Left renal cortex interstitium (tissue), 4 donors: ENCODE measurements around the gene TBC1D10B. TPM values are rescaled to one million over a fixed set of nuclear protein-coding genes. Genes with fewer than 3 reads are reported as not detected.
"Not testable (repeated sequence)": the region's sequence is repeated elsewhere in the genome, so short reads cannot be mapped to it uniquely, and the experiment has no call there.

Experiments
- DNase-seq, 4 donors: peaks; one replicate each; pipeline ENCODE4 v3.0.0-alpha.2; 2013; ENCODE audit warnings: low read depth in 4 of 4, low spot score in 2 of 4, missing footprints in 1 of 4
- polyA plus RNA-seq, 4 donors: library from polyadenylated mRNA; unstranded; fragments of 120-200 nt; gene quantifications; one replicate each; pipeline ENCODE4 v1.2.1, GENCODE V29; 2013; ENCODE audit not compliant: insufficient read length in 4 of 4

The TBC1D10B gene
- polyA plus RNA-seq, 4 donors, result 28.5 to 46.7 (median 39.8) TPM

DNA sequence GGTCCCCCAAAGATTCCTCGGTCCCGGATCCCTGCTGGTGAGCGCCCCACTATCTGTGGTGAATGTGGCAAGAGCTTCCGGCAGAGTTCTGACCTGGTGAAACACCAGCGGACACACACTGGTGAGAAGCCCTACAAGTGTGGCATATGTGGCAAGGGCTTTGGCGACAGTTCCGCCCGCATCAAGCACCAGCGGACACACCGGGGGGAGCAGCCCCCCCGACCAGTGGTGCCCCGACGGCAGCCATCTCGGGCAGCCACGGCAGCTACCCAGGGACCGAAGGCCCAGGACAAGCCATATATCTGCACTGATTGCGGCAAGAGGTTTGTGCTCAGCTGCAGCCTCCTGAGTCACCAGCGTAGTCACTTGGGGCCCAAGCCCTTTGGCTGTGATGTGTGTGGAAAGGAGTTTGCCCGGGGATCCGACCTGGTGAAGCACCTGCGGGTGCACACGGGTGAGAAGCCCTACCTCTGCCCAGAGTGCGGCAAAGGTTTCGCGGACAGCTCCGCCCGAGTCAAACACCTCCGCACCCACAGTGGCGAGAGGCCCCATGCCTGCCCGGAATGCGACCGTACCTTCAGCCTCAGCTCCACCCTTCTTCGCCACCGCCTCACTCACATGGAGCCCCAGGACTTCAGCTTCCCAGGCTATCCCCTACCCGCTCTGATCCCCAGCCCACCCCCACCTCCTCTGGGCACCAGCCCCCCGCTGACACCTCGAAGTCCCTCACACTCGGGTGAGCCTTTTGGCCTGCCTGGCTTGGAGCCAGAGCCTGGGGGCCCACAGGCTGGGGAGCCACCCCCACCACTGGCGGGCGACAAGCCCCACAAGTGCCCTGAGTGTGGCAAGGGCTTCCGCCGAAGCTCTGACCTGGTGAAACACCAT lies 27.7 kb upstream of the TBC1D10B start:
- DNase-seq, result no peak

DNA sequence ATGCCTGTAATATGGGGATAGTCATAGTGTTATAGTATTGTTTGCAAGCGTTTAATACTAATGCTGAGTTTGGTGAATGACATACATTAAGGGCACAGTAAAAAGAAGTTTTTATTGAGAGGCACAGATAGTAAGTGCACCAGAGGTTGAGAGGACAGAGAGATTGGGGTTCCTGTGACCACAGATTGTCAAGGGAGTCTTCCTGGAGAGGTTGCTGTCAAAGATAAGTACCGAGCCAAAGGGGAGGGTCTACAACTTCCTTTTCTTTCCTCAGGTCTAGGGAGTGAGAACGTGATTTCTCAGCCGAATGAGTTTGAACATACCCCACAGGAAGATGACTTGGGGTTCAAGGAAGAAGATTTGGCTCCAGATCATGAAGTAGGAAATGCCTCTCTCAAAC lies 26.8 kb upstream of the TBC1D10B start:
- no peak for DNase-seq

DNA sequence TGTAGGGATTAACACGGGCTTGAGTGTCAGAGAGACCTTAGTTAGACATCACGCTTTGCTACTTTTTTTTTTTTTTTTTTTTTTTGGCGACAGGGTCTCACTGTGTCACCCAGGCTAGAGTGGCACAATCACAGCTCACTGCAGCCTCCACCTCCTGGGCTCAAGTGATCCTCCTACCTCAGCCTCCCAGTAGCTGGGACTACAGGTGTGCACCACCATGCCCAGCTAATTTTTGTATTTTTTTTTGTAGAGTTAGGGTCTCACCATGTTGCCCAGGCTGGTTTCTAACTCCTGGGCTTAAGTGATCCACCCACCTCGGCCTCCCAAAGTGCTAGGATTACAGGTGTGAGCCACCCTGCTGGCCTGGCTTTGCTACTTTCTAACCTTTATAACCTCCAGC lies 26.3 kb upstream of the TBC1D10B start:
- not testable (repeated sequence) for DNase-seq

DNA sequence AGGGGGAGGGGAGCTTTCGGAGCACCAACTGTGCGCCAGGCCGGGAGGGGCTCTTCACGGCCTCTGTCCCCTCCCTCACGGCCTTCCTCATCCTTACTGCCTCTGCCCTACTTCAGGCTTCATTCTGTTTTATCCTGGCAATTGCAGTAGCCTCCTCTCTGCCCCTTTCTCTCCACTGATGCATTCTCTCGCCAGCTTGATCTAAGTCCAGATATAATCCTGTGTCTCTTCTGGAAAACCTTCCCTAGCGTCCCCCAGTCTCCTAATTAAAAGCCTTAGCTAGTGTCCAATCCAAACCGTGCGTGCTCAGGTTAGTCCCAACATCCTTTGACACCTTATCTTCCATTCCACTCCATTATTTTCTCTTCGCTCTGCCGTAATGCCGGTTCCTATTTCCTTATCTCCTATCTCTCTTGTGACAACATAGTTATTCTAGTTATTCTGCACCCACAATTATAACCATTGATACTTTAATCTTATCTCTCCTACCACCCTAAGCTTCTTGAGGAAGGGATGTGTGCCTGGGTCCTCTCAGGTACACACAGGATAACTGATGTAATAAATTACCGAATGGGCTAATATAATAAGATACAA lies 25.8 kb upstream of the TBC1D10B start:
- no peak for DNase-seq

DNA sequence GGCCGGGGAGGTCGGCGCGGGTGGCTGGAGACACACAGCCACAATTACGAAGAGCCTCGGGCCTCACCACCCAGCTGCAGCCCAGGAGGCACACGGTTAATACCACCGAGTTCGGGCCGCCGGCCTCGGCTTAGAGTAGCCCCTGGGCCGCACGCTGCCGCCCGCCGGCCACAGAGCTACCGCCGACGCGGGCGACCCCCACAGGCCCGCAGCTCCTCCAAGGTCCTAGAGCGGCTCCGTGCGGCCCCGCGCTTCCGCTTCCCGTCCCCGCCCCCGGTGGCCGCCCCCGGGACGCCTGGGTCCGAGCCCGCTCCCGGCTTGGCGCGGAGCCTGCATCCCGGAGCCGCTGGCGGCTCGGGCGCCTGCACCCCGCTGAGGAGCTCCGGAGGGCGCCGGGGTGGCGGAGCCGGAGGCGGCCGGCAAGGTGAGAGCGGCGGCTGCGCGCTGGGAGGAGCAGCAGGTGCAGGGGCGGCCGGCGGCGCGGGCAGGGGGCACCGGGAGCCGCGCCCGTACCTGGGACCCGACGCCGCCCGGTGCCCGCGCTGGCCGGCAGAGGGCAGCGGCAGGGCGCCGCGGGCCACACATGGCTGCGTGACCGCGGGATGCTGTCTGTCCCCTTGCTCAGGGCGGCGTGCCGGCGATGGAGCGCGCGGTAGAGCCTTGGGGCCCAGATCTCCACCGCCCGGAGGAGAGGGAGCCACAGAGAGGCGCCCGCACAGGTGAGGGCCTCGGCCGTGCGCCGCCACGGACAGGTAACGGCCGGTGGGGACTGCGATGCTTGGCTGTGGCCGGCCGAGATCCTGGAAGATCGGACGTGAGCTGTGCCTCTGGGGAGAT lies 25.1 kb upstream of the TBC1D10B start, which contains the start of gene ZNF48:
Gene ZNF48 (plus strand): TSS at position 266 of the 837 bp plus-strand sequence. CDS start 375 bp downstream, at position 641.
- DNase-seq, result peak; percentile 74 to 88 (median 80)

DNA sequence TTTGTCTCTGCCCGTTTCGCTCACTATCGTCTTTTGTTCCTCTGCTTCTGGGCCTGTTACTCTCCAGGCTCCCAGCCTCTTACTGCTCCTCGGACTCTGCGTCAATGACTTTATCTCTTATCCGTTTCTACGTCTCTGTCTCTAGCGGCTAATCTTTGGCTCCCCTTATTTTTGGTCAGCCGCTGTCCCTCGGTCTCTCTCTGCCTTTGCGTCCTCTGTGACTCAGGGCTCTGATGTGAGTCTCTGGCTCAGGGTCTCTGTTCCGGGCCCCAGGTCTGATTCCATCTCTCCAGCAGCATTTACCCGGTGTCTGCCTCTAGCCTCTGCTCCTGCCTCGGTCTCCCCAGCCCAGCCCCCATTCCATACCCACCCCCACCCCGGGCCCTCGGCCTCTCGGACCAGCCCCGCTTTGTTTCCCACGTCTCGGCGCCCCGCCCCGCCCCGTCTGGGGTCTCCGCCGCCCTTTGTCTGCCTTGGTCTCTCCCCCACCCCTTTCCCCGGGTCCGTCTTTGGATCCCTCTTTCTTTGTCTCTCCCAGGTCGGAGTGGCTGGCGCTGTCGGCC lies 24.4 kb upstream of the TBC1D10B start:
- no peak for DNase-seq

DNA sequence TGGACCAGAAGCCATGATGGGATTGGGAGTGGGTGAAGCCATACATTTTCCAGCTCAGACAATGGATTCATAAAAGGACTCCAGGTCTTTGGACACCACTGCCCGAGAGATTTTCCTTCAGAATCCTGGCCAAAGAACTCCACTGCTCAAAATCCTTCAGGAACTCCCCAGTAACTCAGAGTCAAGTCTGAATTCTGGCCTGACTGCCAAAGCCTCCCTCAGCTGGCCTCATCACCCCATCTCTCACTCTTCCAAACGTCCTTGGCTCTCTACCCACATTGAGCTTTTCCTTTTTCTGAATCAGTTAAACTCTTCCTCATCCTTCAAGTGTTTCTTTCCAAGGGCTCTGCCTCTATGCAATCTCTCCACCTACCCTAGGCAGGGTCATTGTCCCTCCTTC lies 13.2 kb upstream of the TBC1D10B start:
- no peak for DNase-seq

DNA sequence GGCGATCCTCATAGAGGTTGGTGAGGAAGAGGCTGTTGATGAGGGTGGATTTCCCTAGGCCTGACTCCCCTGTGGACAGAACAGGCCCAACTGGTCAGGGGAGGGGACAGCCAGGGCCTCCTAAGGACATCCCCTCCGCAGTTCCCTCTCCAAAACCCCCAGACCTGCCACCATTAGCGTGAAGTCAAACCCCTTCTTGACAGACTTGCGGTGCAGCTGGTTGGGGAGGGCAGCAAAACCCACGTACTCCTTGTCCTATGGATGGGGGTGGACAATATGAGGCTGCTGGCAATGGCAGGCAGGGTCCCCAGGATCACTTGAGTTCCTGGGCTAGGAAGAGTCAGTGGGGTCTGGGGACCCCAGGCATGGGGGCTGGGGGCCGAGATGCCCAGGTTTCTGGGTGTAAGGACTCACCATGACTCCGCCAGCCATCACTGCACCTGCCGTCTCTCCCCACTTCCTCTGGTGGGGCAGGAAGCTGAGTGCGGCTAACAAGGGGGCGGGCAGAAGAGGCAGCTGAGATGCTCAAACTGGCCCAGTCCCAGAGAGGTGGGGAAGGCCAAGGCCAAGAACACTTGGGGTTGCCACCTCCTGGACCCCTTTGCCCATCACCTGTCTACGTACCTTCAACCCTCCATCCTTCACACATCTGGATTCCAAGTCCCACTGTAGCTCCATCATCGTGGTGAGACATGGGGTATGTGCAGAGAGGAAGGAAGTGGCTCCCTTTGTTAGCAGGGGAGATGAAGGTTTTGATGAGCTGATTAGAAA lies 12.0 kb upstream of the TBC1D10B start, which contains the start of gene SEPTIN1:
Gene SEPTIN1 (minus strand): TSS at position 451 of the 771 bp plus-strand sequence. CDS start 19 bp downstream, at position 432.
- DNase-seq, result no peak

DNA sequence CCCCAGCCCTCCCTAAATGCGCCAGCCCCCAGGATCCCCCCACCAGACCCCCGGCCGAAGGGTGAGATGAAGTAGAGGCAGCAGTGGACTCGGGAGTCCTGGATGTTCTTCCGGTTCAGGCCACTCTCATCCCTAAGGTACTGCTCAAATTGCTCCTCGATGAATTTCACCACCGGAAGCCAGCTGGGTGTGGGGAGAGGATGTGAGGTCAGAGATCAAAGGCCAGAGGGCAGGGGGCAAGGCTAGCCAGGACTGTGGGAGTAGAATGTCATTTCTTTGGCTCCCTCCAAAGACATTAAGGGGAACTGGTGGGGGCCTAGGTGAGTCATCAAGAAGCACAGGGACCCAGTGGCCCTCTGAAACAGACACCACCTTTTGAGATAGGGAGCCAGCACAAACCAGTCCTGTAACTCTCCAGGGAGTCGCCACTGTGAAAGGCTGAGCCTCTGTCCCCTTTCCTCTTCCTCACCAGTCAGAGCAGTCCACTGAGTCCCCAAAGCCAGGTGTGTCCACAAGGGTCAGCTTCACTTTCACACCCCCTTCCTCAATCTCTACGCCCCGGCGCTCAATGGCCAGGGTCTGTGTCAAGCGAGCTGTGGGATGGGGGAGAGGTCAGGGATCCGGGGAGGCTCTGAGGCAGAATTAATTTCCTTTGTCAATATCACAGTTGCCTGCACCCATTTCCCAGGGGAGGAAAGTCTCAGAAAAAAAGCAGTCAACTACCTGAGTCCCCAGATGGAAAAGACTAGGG lies 11.2 kb upstream of the TBC1D10B start:
- DNase-seq, result no peak

DNA sequence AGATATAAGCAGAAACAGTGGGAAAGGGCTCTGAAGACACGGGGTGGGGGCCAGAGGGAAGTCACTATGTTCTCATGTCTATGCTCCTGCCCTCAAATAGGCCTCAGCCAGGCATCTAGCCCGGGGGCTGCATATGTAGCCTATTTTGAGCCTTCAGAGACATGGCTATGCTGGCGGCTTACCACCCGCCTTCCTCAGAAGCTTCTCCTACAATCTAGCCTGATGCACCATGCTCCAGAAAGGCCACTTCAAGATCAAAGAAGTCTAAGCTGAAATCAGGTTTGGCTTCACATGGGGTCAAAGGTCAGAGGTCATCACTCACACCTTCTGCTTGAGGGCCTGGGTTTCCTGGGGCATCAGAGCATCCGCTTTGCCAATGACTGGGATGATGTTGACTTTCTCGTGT lies 10.5 kb upstream of the TBC1D10B start:
- no peak for DNase-seq

DNA sequence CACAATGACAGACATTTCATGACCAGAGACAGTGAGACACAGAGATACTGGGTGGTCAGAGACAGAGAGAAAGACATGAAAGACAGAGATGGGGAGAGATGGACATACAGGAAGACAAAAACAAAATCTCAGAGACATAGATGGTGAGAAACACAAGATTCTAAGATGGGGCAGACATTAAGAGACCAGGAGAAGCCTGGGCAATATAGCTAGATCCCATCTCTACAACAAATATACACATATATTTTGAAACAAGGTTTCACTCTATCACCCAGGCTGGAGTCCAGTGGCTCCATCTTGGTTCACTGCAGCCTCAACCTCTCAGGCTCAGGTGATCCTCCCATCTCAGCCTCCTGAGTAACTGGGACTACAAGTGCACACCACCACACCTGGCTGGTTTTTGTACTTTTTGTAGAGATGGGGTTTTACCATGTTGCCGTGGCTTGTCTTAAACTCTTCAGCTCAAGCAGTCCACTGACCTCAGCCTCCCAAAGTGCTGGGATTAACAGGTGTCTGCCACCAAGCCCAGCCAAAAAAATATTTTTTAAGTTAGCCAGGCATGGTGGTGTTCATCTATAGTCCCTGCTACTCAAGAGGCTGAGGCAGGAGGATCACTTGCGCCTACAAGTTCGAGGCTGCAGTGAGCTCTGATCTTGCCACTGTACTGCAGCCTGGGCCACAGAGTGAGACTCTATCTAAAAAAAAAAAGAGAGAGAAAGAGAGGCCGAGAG lies 9.9 kb upstream of the TBC1D10B start:
- no peak for DNase-seq

DNA sequence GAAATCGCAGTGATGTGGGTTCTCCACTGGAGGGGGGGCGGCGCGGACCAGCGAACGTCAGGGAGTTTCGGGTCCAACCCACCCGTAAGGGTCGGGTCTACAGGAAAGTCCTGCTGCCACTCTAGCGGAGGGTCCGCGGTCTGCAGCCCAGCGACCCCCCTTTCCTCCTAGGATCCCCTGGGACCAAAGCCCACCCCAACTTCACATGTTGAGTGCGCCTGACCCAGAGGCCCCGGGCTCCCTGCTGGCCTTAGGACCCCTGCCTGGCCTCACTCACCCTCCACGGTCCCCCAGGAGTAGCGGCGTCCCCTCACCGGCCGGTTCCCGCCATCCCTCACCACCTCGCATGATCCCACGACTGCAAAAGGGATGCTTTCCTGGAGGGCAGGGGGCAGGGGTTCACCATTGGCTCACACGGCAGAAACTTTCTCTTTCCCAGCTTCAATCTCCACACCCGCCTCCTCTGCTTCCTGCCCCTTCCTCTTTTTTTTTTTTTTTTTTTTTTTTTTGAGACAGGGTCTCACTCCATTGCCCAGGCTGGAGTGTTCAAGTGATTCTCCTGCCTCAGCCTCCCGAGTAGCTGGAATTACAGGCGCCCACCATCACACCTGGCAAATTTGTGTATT lies 9.0 kb upstream of the TBC1D10B start:
- DNase-seq, result no peak

DNA sequence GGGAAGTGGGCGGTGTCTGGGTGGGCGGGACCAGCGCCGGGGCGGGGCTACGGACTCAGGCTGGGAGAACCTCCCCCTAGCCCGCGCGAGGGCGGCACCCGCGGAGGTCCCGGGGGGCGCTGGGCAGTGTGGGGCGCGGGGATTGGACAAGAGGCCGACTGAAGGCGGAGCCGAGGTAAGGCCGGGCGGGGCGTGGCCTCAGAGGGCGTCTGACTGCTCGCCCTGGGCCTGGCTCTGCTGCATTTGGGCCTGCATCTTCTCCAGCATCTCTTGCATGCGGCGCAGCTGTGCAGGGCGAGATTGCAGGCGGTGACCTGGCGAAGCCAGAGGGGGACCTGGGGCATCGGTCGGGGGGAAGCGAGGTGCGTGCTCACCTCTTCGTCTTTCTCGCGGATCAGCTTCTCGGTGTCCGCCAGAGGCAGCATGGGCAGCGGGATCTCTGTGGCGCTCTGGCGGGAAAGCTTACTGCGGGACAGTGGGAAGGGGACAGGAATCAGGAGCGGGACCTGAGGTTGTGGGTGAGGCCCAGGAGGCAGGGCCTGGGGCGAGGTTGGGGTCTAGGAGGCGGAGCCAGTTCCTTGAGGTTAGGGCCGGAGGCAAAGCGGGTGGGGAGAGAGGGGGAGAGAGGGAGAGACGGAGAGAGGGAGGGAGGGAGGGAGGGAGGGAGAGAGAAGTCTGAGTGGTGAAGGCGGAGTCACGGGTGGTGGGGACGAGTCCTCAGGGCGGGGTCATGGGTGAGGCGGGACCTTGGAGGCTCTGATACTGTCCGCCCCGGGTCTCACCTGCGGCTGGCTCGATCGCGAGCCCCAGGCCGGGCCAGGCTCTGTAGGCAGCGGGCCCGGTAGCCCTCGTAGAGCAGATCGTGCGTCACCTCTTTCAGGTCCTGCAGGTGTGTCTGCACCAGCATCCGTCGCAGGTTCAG lies 8.2 kb upstream of the TBC1D10B start:
- DNase-seq, result peak; percentile 79 to 95 (median 92)

DNA sequence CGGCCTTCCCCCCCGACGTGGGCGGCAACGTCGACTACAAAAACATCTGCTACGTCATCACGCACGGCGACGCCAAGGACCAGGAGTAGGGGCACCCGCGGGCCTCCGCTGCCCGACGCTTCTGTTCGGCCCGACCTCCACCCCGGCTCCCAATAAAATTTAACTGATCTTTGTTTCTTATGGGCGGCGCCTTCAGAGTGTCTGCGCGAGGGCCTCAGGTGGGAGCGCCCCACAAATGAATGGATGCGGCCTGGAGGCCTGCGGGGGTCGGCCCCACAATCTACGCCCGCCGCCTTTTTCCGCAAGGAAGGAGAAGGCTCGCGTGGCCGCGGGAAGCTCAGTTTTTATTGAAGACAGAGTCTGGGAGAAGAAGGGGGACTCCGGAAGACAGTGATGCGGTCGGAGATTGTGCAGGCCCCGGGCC lies 7.5 kb upstream of the TBC1D10B start:
- peak in 2 of 4 donors; percentile 80 to 82 for DNase-seq

DNA sequence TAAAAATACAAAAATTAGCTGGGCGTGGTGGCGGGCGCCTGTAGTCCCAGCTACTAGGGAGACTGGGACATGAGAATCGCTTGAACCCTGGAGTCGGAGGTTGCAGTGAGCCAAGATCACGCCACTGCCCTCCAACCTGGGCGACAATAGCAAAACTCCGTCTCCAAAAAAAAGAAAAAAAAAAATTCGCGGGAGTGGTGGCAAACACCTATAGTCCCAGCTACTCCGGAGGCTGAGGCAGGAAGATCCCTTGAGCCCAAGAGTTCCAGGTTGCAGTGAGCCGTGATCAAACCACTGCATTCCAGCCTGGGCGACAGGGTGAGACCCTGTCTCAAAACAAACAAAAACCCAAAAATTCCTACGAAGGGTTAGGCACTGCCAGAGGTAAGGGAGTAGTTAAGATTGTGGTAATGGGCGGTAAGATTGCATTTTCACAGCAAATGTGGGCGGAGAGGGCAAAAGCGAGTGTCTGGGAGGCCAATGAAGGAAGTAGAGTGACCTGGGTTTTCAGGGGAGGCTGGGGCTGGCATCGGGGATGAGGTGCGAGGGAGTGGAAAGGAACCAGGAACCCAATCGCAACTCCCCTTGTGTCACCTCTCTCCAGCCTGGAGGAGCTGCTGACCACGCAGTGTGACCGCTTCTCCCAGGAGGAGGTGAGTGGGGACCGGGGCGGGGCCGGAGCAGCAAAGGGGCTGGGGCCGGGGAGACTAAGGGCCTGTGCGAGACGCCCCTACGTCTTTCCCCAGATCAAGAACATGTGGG lies 6.9 kb upstream of the TBC1D10B start:
- DNase-seq, result no peak

DNA sequence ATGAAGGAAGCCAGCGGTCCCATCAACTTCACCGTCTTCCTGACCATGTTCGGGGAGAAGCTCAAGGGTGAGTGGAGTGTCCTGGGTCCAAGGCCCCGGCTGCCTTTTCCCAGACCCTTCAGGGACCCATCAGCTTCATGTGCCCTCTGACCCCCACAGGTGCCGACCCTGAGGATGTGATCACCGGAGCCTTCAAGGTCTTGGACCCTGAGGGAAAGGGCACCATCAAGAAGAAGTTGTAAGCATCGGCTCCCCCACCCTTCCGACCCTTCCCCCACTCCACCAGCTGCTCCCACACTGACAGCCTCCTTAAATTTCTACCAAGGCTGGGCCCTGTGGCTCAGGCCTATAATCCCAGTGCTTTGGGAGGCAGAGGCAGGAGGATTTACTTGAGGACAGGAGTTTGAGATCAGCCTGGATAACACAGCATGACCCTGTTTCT lies 6.2 kb upstream of the TBC1D10B start:
- DNase-seq, result no peak
